Prostate gland (tissue), 2 donors: Measurements from ENCODE around the gene MMGT1.

ENCODE experiments used
- CTCF ChIP-seq, 4 experiments: fragments of 200-600 bp in 2 of 4; fragments of 450-650 bp in 2 of 4; sonication (generic) in 2 of 4; IDR thresholded peaks; 1 replicate in 3 of 4; 2 replicates in 1 of 4; pipeline ENCODE4 v1.5.1; 2016 to 2019; ENCODE audit warnings: antibody characterized with exemption in 4 of 4, mild to moderate bottlenecking in 2 of 4, moderate library complexity in 2 of 4
- POLR2A ChIP-seq: fragments of 450-650 bp; IDR thresholded peaks from one replicate; pipeline ENCODE4 v1.6.1; 2016; ENCODE audit warnings: antibody characterized with exemption, mild to moderate bottlenecking

GRCh38 chrX:135973548-135974278, at the start of gene MMGT1:
- TF ChIP-seq CTCF (IDR thresholded peaks at IDR 0.05) (no peak), POLR2A (no peak)
